ENCODE measurements around the gene MYMK.
A peak's percentile ranks its signal among the peaks of the same experiment; 100 is the strongest.

Gene MYMK

DNA sequence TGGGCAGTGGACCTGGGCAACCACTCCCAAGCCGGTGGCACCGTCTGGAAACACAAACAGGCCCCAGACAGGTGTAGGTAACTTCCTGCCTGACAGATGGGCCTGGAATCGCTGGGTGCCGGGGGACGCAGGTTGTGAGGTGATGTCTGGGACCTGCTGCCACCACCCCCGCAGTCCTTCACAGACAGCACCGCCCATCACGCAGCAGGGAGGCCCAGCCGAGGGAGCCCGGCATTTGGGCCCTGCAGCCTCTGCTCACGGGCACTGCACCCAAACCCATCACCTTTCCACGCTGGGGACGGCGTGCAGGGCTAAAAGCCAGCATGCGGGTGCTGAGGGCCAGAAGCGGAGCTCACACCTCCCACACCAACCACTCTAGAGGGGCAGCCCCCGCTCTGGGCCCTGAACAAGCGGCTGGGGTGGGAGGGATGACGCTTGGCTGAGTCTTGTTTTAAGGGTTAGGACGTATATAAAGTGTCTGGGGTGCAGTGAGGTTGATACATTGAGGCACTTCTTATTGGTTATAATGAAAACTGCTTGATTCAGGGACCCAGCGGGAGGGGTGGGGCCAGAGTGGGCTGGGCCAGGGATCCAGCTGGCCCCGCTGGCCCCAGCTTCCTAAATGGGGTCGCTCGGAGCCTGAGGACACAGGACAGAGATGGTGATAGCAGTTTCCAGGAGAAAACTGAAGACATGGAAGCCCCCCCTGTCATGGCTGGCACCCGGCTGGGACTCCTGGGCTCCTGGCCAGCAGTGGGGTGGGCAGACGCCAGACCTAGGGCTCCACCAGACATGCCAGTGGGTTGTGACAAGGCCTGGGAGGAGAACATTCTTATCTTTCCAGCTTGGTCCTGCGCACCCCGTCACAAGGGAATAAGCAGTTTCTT lies 11.3 kb downstream of the MYMK start:
- CTCF ChIA-PET, result no interaction called here

GRCh38 chr9:133512253-133513213 lies 12.2 kb downstream of the MYMK start:
- no peak for DNase-seq (ENCODE audit: extremely low spot score)
- ChIA-PET POLR2A (no interaction called here), CTCF (no interaction called here)
- TF ChIP-seq L3MBTL2 (conservative IDR thresholded peaks at IDR 0.05), result no peak

More for the DNA sequence above, 11.3 kb downstream of the MYMK start:
- POLR2A ChIA-PET, result no interaction called here
- DNase-seq (ENCODE audit: extremely low spot score), result no peak
- TF ChIP-seq, protein P1, sequence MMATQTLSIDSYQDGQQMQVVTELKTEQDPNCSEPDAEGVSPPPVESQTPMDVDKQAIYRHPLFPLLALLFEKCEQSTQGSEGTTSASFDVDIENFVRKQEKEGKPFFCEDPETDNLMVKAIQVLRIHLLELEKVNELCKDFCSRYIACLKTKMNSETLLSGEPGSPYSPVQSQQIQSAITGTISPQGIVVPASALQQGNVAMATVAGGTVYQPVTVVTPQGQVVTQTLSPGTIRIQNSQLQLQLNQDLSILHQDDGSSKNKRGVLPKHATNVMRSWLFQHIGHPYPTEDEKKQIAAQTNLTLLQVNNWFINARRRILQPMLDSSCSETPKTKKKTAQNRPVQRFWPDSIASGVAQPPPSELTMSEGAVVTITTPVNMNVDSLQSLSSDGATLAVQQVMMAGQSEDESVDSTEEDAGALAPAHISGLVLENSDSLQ (IDR thresholded peaks at IDR 0.05), result no peak
- TF ChIP-seq ZNF384 (IDR thresholded peaks at IDR 0.05), result no peak
- TF ChIP-seq ARNT (IDR thresholded peaks at IDR 0.05), result no peak
- TF ChIP-seq FOXA1 (IDR thresholded peaks at IDR 0.05), result no peak
- TF ChIP-seq ELF4 (IDR thresholded peaks at IDR 0.05), result no peak
- TF ChIP-seq BHLHE40 (IDR thresholded peaks at IDR 0.05; ENCODE audit: borderline replicate concordance), result no peak
- no peak for TF ChIP-seq CTBP1 (IDR thresholded peaks at IDR 0.05; ENCODE audit: borderline replicate concordance)
- no peak for TF ChIP-seq NFRKB (IDR thresholded peaks at IDR 0.05)
- no peak for TF ChIP-seq HDGF (IDR thresholded peaks at IDR 0.05; ENCODE audit: borderline replicate concordance)
- TF ChIP-seq TARDBP (IDR thresholded peaks at IDR 0.05), result no peak
- no peak for TF ChIP-seq LEF1 (IDR thresholded peaks at IDR 0.05; ENCODE audit: borderline replicate concordance)
- TF ChIP-seq L3MBTL2 (conservative IDR thresholded peaks at IDR 0.05), result no peak
- no peak for TF ChIP-seq SUZ12 (IDR thresholded peaks at IDR 0.05)
- no peak for TF ChIP-seq SP1 (IDR thresholded peaks at IDR 0.05)
- TF ChIP-seq FOXK2 (IDR thresholded peaks at IDR 0.05), result no peak
- TF ChIP-seq FOXM1 (IDR thresholded peaks at IDR 0.05; ENCODE audit: borderline replicate concordance), result no peak

- ChIA-PET CTCF (no interaction called here), POLR2A (no interaction called here)
- DNase-seq (ENCODE audit: extremely low spot score), result no peak
- no peak for TF ChIP-seq SUZ12 (IDR thresholded peaks at IDR 0.05)
- TF ChIP-seq SP1 (IDR thresholded peaks at IDR 0.05), result no peak
- TF ChIP-seq TARDBP (IDR thresholded peaks at IDR 0.05), result no peak
- TF ChIP-seq ZNF384 (IDR thresholded peaks at IDR 0.05), result no peak
- TF ChIP-seq LEF1 (IDR thresholded peaks at IDR 0.05; ENCODE audit: borderline replicate concordance), result no peak
- TF ChIP-seq CTBP1 (IDR thresholded peaks at IDR 0.05; ENCODE audit: borderline replicate concordance), result no peak
- TF ChIP-seq BHLHE40 (IDR thresholded peaks at IDR 0.05; ENCODE audit: borderline replicate concordance), result no peak
- no peak for TF ChIP-seq L3MBTL2 (conservative IDR thresholded peaks at IDR 0.05)
- TF ChIP-seq ELF4 (IDR thresholded peaks at IDR 0.05), result no peak
- no peak for TF ChIP-seq FOXM1 (IDR thresholded peaks at IDR 0.05; ENCODE audit: borderline replicate concordance)
- no peak for TF ChIP-seq FOXA1 (IDR thresholded peaks at IDR 0.05)
- no peak for TF ChIP-seq HDGF (IDR thresholded peaks at IDR 0.05; ENCODE audit: borderline replicate concordance)
- no peak for TF ChIP-seq ARNT (IDR thresholded peaks at IDR 0.05)
- no peak for TF ChIP-seq FOXK2 (IDR thresholded peaks at IDR 0.05)
- TF ChIP-seq, protein P1 (IDR thresholded peaks at IDR 0.05), result no peak
- no peak for TF ChIP-seq NFRKB (IDR thresholded peaks at IDR 0.05)
Measured at GRCh38 chr9:133511607-133512006, 13.2 kb downstream of the MYMK start.

GRCh38 chr9:133510926-133511505 lies 13.7 kb downstream of the MYMK start:
- TF ChIP-seq SP1 (IDR thresholded peaks at IDR 0.05) (no peak), FOXK2 (IDR thresholded peaks at IDR 0.05) (no peak), NFRKB (IDR thresholded peaks at IDR 0.05) (no peak), FOXA1 (IDR thresholded peaks at IDR 0.05) (no peak), ZNF384 (IDR thresholded peaks at IDR 0.05) (no peak), CTBP1 (IDR thresholded peaks at IDR 0.05; ENCODE audit: borderline replicate concordance) (no peak), HDGF (IDR thresholded peaks at IDR 0.05; ENCODE audit: borderline replicate concordance) (no peak), TARDBP (IDR thresholded peaks at IDR 0.05) (no peak), FOXM1 (IDR thresholded peaks at IDR 0.05; ENCODE audit: borderline replicate concordance) (no peak), ARNT (IDR thresholded peaks at IDR 0.05) (no peak), SUZ12 (IDR thresholded peaks at IDR 0.05) (no peak), LEF1 (IDR thresholded peaks at IDR 0.05; ENCODE audit: borderline replicate concordance) (no peak)
- ChIA-PET CTCF (no interaction called here), POLR2A (no interaction called here)
- DNase-seq (ENCODE audit: extremely low spot score), result no peak

DNA sequence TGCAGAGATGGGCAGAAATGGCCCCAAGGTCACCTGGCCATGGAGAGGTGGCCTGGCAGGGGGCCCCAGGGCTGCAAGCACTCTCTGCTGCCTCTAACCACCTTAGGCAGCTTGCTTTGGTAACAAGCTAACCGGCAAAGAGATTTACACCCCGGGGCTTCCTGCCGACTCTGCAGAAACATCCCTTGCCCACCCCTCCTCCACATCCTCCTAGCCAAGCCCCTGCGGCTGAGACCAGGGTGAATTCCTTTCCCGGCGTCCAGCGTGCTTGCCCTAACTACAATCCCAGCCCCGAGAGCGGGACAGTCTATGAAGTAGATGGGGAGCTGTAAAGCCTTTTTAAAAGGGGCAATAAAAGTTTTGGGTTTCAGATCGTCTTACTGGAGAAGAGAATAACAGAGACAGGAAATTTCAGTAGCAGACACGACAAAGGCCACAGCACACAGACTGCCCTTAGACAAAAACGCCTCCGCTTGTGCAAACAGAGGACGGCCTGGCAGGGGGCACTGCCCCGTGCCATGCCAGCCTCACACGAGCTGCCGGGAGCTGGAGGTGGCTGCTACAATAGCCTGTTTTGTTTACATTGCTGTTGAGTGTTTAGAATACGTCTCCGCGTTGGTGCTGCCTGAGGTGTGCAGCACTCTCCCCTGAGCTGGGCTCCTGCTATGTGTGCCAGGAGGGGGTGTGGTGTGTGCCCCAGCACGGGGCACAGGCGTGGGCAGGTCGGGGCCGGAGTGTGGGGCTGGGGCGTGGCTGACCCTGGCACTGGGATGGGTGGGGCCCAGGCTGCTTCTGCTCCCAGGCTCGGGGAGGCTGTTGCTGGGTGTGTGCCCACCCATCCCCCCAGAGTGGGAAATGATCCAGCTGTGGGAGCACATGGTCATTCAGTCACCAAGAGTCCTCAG lies 15.3 kb downstream of the MYMK start:
- POLR2A ChIA-PET, result interaction anchor here (1.0 kb wide), 1 partner anchor 20 kb away, joined by 4 read pairs; no protein-coding TSS in a partner anchor

More for the DNA sequence above, 15.3 kb downstream of the MYMK start:
- DNase-seq (ENCODE audit: extremely low spot score), result peak; percentile 75
- CTCF ChIA-PET, result interaction anchor here (0.6 to 0.7 kb wide), 2 partner anchors 14 to 22 kb away, joined by 3 to 4 read pairs; no protein-coding TSS in a partner anchor
- no peak for TF ChIP-seq FOXA1 (IDR thresholded peaks at IDR 0.05)

Data from HEK293T (cell line).